Suprapubic skin (tissue), 3 donors: ENCODE measurements around the gene TXNDC2.

Source experiments
- POLR2AphosphoS5 ChIP-seq, 3 donors: sonication (generic); formaldehyde crosslinking; IDR thresholded peaks; one replicate each; pipeline ENCODE4 v1.6.1; 2017; ENCODE audit warnings: antibody characterized with exemption in 3 of 3
- TF ChIP-seq, protein P1 (sequence below), 2 donors: fragments of 200-600 bp in 1 of 2; fragments of 450-650 bp in 1 of 2; sonication (generic) in 1 of 2; IDR thresholded peaks; one replicate each; pipeline ENCODE4 v1.5.1; 2016 to 2019; ENCODE audit warnings: antibody characterized with exemption in 2 of 2, mild to moderate bottlenecking in 1 of 2, moderate library complexity in 1 of 2

DNA sequence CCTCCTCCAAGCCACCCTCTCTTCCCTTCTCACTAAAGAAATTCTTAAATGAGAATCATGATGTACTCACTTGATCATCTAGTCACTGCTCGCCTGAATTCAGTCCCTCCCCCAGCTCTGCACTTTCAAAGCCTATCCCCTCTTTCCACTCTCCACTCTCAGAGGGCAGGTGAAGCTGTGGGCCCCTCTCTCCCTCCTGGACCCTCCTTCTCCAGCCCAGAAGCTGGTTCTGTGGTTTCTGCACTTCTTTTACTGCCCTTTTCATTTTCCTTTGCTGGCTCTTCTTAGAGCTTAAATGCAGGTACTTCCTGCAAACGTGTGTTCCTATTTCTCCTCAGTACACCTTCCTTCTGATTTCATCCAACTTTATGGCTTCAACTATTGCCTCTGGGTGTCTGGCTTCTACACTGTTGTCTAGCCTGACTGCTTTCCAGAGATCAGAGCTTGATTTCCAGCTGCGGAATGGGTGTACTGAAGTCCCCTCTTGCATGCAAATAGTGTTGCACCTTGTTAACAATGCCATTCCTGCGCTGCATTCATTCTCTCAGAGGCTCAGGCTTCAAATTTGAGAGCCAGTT is 15.3 kb upstream of the TXNDC2 start:
- TF ChIP-seq, protein P1, sequence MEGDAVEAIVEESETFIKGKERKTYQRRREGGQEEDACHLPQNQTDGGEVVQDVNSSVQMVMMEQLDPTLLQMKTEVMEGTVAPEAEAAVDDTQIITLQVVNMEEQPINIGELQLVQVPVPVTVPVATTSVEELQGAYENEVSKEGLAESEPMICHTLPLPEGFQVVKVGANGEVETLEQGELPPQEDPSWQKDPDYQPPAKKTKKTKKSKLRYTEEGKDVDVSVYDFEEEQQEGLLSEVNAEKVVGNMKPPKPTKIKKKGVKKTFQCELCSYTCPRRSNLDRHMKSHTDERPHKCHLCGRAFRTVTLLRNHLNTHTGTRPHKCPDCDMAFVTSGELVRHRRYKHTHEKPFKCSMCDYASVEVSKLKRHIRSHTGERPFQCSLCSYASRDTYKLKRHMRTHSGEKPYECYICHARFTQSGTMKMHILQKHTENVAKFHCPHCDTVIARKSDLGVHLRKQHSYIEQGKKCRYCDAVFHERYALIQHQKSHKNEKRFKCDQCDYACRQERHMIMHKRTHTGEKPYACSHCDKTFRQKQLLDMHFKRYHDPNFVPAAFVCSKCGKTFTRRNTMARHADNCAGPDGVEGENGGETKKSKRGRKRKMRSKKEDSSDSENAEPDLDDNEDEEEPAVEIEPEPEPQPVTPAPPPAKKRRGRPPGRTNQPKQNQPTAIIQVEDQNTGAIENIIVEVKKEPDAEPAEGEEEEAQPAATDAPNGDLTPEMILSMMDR (IDR thresholded peaks at IDR 0.05) = no peak
- no peak for TF ChIP-seq POLR2AphosphoS5 (IDR thresholded peaks at IDR 0.05)
